H1 (cell line): Measurements from ENCODE around the gene C3orf20. TPM values are rescaled to one million over a fixed set of nuclear protein-coding genes. Genes with fewer than 3 reads are reported as not detected.

ENCODE experiments used
- CHD2 ChIP-seq: IDR thresholded peaks from 2 replicates; pipeline ENCODE4 v1.6.1; 2012; ENCODE audit warnings: low read length, improper control_type of control experiment
- PHF8 ChIP-seq: fragments of 200-600 bp; sonication (generic); conservative IDR thresholded peaks from 2 replicates; pipeline ENCODE4 v1.7.1; 2012; ENCODE audit warnings: low read depth, mild to moderate bottlenecking, inconsistent platforms, low read length, moderate library complexity
- YY1 ChIP-seq: IDR thresholded peaks from 2 replicates; pipeline ENCODE4 v1.6.1; 2011; ENCODE audit warnings: low read depth, mild to moderate bottlenecking, low read length
- polyA plus RNA-seq, 7 experiments: library from polyadenylated mRNA; depleted of rRNA in 3 of 7; stranded (reverse) in 5 of 7; unstranded in 2 of 7; fragments of >200 nt in 5 of 7; fragments of 200-250 nt in 2 of 7; gene quantifications; 1 replicate in 5 of 7; 2 replicates in 1 of 7; 4 replicates in 1 of 7; pipeline versions ENCODE4 v1.2.1 to v1.2.3, GENCODE V29; 2011 to 2013; ENCODE audit warnings: missing spikeins in 2 of 7, mixed read lengths in 2 of 7
- total RNA-seq: library from RNA; stranded (reverse); fragmentation: NEBNext Ultra II Directional; extraction: Animal tissue kit (Norgen Biotek cat#: 25700); gene quantifications from 2 replicates; pipeline ENCODE4 v1.2.1, GENCODE V29; 2021
- TF ChIP-seq, protein P1 (sequence below), 3 experiments: IDR thresholded peaks; 1 replicate in 2 of 3; 2 replicates in 1 of 3; pipeline versions ENCODE4 v1.5.1 to v1.6.1; 2011; ENCODE audit warnings: low read length in 3 of 3, mild to moderate bottlenecking in 3 of 3, inconsistent platforms in 2 of 3, low read depth in 1 of 3, moderate library complexity in 1 of 3; ENCODE audit not compliant: insufficient read depth in 1 of 3; ENCODE audit errors: control extremely low read depth in 1 of 3

C3orf20 gene
- total and polyA plus RNA-seq, 2 of the 8 experiments (the other 6 are each of a cell fraction or from before 2014, with no cell fraction given) = not detected

DNA sequence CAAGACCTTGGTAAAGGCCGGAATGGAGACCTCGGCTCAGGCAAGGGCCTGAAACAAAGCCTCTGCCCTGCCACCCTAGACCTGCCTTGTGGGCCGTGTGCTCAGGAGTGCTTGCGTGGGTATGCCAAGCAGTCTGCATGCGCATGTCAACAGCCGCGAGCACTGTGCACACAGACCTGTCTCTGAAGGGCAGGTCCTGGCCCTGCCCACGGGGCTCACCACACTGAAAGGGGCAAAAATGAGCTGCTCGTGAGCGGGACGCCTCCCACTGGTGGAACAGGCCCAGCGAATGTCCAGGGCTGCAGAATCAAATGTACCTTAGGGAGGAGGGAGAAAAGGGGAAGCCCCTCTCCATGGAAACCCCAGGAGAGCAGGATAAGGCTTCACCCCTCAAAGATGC is 99.5 kb downstream of the C3orf20 start (continued):
- TF ChIP-seq, protein P1, sequence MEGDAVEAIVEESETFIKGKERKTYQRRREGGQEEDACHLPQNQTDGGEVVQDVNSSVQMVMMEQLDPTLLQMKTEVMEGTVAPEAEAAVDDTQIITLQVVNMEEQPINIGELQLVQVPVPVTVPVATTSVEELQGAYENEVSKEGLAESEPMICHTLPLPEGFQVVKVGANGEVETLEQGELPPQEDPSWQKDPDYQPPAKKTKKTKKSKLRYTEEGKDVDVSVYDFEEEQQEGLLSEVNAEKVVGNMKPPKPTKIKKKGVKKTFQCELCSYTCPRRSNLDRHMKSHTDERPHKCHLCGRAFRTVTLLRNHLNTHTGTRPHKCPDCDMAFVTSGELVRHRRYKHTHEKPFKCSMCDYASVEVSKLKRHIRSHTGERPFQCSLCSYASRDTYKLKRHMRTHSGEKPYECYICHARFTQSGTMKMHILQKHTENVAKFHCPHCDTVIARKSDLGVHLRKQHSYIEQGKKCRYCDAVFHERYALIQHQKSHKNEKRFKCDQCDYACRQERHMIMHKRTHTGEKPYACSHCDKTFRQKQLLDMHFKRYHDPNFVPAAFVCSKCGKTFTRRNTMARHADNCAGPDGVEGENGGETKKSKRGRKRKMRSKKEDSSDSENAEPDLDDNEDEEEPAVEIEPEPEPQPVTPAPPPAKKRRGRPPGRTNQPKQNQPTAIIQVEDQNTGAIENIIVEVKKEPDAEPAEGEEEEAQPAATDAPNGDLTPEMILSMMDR (IDR thresholded peaks at IDR 0.05; ENCODE audit: control extremely low read depth in 1 of 3, insufficient read depth in 1 of 3, low read depth in 1 of 3, low read length in 3 of 3) = peak; percentile 10 to 43 (median 27); a peak in 3 of 4 replicates
- TF ChIP-seq PHF8 = no peak
- TF ChIP-seq YY1 = no peak
- TF ChIP-seq CHD2 = no peak
